Transverse colon (tissue), 3 donors: ENCODE data around the gene CD226.

Experiments
- POLR2A ChIP-seq: fragments of 450-650 bp; IDR thresholded peaks from one replicate; pipeline ENCODE4 v1.6.1; 2016; ENCODE audit warnings: antibody characterized with exemption, mild to moderate bottlenecking, moderate library complexity
- POLR2AphosphoS5 ChIP-seq, 3 donors: sonication (generic); formaldehyde crosslinking; IDR thresholded peaks; one replicate each; pipeline ENCODE4 v1.6.1; 2016; ENCODE audit warnings: antibody characterized with exemption in 3 of 3

DNA sequence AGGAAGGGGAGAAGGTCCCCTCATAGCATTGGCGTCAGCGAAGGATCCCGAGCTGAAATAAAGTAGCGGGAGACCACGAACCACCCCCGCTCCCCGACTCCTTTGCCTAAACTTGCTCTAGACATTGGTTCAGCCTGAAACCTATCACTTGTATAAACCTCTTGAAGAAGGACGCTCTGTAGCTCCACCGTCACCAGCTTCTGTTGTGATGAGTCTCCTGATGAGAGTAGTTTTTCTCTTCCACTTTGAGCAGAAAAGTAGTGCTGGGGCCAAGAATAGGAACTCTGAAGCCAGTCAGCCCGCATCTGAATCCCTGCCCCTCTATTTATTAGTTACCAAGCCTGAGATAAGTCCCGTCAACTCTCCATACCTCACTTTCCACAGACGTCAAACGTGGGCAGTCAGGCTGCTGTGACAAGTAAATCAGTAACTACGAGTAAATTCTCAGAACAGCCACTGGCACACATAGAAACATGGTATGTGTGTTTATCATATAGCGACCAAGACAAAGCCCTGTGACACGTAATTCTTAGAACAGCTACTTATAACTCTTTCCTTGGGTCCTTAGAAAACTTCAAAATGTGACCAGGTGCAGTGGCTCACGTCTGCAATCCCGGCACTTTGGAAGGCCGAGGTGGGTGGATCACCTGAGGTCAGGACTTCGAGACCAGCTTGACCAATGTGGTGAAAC lies 61.7 kb downstream of the CD226 start:
- TF ChIP-seq POLR2AphosphoS5 (IDR thresholded peaks at IDR 0.05): no peak
- TF ChIP-seq POLR2A: no peak
